ENCODE measurements around the gene CMC1.
"Not testable (repeated sequence)": the region's sequence is repeated elsewhere in the genome, so short reads cannot be mapped to it uniquely, and the experiment has no call there.

The CMC1 gene

DNA sequence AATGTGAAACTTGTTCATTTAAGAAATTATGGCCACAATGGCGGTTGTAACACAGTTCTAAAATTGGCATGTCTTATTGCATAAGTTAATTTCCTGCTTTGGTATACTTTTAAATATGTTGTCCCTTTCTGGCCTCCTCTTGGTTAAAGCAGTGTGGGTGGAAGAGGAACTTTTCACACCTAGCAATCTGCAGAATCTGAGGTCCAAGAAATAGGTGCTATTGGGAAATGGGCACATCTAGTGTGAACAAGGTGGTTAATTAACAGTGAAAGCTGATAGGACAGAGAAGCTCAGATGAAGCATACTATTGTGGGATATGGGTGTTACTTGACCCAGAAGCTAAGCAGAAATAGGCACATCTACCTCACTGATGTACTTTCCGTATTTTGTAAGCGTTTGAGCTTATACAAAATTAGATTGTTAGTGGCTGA, 10.6 kb downstream of the CMC1 start:
- no peaks in the 10 kb centered on the region for H3K36me3 ChIP-seq (ENCODE audit: control insufficient read depth, insufficient read depth, low read length)
- no peak overlapping the region for H3K9ac ChIP-seq (ENCODE audit: low read depth, low read length)
- H3K4me1 ChIP-seq (ENCODE audit: control insufficient read depth, insufficient read depth, low read length) = peaks cover 17% of the 10 kb centered on the region
- H3K4me3 ChIP-seq (ENCODE audit: low read depth, low read length) = no peak overlapping the region
- H3K27me3 ChIP-seq (ENCODE audit: control insufficient read depth, insufficient read depth, low read length) = no peaks in the 10 kb centered on the region
- no peaks in the 10 kb centered on the region for H3K9me3 ChIP-seq (ENCODE audit: control insufficient read depth, insufficient read depth, low read length)

DNA sequence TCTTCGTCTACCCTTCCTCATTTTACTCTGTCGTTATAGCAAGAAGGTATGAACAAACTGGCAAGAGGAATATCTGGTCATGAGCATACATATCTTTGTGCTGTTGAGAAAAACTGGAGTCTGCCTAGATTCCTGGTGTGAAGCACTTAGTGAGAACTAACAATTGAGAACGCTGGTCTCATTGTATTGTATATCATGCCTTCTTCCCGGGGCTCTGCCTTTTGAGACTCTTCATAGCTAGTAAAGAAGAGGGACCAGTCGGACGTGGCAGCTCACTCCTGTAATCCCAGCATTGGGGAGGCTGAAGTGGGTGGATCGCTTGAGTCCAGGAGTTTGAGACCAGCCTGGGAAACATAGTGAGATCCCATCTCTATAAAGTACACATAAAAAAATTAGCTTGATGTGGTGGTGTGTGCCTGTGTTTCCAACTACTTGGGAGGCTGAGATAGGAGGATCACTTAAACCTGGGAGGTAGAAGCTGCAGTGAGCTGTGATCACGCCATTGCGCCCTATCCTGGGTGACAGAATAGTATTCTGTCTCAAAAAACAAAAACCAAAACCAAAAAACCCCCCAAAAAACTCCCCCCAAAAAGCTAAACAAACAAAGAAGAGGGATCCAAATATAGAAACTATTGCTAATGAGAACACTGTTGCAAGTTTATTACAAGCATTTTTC, 11.8 kb downstream of the CMC1 start:
- Histone ChIP-seq H3K4me3 (ENCODE audit: low read depth, low read length) (no peak overlapping the region), H3K4me1 (ENCODE audit: control insufficient read depth, insufficient read depth, low read length) (peaks cover 17% of the 10 kb centered on the region), H3K36me3 (ENCODE audit: control insufficient read depth, insufficient read depth, low read length) (no peaks in the 10 kb centered on the region), H3K9ac (ENCODE audit: low read depth, low read length) (no peak overlapping the region), H3K27me3 (ENCODE audit: control insufficient read depth, insufficient read depth, low read length) (no peaks in the 10 kb centered on the region), H3K9me3 (ENCODE audit: control insufficient read depth, insufficient read depth, low read length) (no peaks in the 10 kb centered on the region)

DNA sequence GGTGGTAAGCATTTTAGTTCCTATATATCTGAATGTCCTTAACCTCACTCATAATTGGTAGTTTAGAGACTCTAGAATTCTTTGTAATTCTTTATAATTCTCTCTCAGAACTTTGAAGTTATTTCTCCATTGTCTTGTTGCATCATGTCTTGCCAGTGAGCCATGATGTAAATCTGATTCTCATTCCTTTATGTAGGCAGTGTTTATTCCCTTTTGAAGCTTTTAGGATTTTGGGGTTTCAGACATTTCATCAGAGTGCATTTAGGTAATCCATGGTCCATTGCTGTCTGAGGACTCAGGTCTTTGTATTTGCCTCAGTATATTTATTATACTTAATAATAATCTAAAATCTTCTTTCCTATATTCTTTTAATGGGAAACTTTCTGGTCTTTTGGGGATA, 20.6 kb downstream of the CMC1 start:
- H3K36me3 ChIP-seq (ENCODE audit: control insufficient read depth, insufficient read depth, low read length) = no peaks in the 10 kb centered on the region
- no peak overlapping the region for H3K9ac ChIP-seq (ENCODE audit: low read depth, low read length)
- no peaks in the 10 kb centered on the region for H3K4me1 ChIP-seq (ENCODE audit: control insufficient read depth, insufficient read depth, low read length)
- no peak overlapping the region for H3K4me3 ChIP-seq (ENCODE audit: low read depth, low read length)
- no peaks in the 10 kb centered on the region for H3K27me3 ChIP-seq (ENCODE audit: control insufficient read depth, insufficient read depth, low read length)
- no peaks in the 10 kb centered on the region for H3K9me3 ChIP-seq (ENCODE audit: control insufficient read depth, insufficient read depth, low read length)

DNA sequence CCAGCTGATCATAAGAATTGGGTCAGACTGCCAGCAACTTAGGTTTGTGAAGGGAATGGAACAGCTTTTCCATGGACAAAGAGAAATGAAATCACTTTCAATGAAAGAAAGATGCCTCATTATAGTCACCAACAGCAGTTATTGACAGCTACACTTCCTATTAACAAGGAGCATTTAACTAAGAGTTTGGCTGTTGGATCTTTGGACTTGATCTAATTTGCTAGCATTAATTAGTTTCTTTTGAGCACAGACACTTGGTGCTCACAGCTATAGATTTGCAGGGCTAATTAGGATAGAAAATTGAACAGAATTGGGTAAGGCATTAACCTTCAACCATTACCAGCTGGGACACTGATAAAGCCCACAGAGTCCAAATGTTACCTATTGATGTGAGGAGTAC, 24.2 kb downstream of the CMC1 start:
- no peak overlapping the region for H3K4me3 ChIP-seq (ENCODE audit: low read depth, low read length)
- H3K9me3 ChIP-seq (ENCODE audit: control insufficient read depth, insufficient read depth, low read length) = no peaks in the 10 kb centered on the region

DNA sequence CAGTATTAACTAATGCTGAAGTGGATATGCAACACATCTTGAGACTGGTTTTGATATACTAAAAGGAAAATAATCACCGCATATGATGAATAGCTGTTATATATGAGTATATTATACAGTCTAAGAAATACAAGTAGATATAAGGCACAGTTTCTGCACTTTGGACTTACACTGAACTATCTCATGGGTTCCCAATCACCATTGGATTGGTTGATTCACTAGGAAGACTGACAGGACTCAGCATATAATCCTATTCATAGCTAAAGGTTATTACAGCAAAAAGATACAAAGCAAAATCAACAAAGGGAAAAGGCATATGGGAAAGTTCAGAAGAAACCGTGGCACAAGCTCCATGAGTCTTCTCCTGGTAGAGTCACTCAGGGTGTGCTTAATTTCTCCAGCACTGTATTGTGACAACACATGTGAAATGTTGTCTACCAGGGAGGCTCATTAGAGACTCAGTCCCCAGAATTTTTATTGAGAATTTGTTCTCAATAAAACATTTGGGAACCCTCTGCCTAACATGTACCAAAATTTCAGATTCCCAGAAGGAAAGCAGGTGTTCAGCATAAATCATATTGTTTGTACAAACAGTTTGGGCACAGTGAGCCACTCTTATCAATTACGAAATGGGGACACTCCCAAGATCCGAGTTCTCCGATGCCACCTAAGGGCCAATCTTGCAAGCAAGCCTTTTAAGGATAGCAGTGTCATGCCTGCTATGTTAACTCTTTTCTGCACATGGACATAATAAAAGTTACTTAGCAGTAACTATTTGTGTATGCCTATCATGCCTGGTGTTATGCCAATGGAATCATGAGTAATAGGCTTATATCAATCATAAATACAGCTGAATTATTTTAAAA, 26.8 kb downstream of the CMC1 start:
- Histone ChIP-seq H3K4me1 (ENCODE audit: control insufficient read depth, insufficient read depth, low read length) (no peaks in the 10 kb centered on the region), H3K9ac (ENCODE audit: low read depth, low read length) (no peak overlapping the region), H3K27me3 (ENCODE audit: control insufficient read depth, insufficient read depth, low read length) (no peaks in the 10 kb centered on the region), H3K9me3 (ENCODE audit: control insufficient read depth, insufficient read depth, low read length) (no peaks in the 10 kb centered on the region), H3K4me3 (ENCODE audit: low read depth, low read length) (no peak overlapping the region), H3K36me3 (ENCODE audit: control insufficient read depth, insufficient read depth, low read length) (peaks cover 3% of the 10 kb centered on the region)

More for the DNA sequence above, 24.2 kb downstream of the CMC1 start:
- Histone ChIP-seq H3K36me3 (ENCODE audit: control insufficient read depth, insufficient read depth, low read length) (peaks cover 3% of the 10 kb centered on the region), H3K27me3 (ENCODE audit: control insufficient read depth, insufficient read depth, low read length) (no peaks in the 10 kb centered on the region), H3K9ac (ENCODE audit: low read depth, low read length) (no peak overlapping the region), H3K4me1 (ENCODE audit: control insufficient read depth, insufficient read depth, low read length) (no peaks in the 10 kb centered on the region)

DNA sequence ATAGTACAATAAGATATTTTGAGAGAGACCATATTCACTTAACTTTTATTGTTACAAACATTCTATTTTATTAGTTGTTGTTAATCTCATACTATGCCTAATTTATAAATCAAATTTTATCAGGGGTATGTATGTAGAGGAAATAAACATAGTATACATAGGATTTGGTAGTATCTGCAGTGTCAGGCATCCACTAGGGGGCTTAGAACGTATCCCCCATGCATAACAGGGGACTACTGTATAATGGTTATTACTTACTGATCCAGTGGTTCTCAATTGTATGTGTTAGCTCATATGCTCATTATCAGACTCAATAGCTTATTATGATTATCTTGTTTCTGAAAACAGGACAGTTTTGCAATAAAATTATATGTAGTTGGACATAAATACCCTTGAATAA, 27.6 kb downstream of the CMC1 start:
- Histone ChIP-seq H3K4me3 (ENCODE audit: low read depth, low read length) (no peak overlapping the region), H3K4me1 (ENCODE audit: control insufficient read depth, insufficient read depth, low read length) (no peaks in the 10 kb centered on the region), H3K27me3 (ENCODE audit: control insufficient read depth, insufficient read depth, low read length) (no peaks in the 10 kb centered on the region), H3K9me3 (ENCODE audit: control insufficient read depth, insufficient read depth, low read length) (no peaks in the 10 kb centered on the region), H3K36me3 (ENCODE audit: control insufficient read depth, insufficient read depth, low read length) (peaks cover 3% of the 10 kb centered on the region), H3K9ac (ENCODE audit: low read depth, low read length) (no peak overlapping the region)

DNA sequence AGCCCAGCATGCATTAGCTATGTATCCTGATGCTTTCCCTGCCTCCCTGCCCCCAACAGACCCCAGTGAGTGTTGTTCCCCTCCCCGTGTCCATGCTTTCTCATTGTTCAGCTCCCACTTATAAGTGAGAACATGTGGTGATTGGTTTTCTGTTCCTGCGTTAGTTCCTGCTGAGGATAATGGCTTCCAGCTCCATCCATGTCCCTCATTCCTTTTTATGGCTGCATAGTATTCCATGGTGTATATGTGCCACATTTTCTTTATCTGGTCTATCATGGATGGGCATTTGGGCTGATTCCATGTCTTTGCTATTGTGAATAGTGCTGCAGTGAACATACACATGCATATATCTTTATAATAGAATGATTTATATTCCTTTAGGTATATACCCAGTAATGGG, 28.5 kb downstream of the CMC1 start:
- not testable (repeated sequence) for H3K36me3 ChIP-seq (ENCODE audit: control insufficient read depth, insufficient read depth, low read length); H3K27me3 ChIP-seq (ENCODE audit: control insufficient read depth, insufficient read depth, low read length); H3K9me3 ChIP-seq (ENCODE audit: control insufficient read depth, insufficient read depth, low read length); H3K9ac ChIP-seq (ENCODE audit: low read depth, low read length); H3K4me1 ChIP-seq (ENCODE audit: control insufficient read depth, insufficient read depth, low read length); H3K4me3 ChIP-seq (ENCODE audit: low read depth, low read length)

DNA sequence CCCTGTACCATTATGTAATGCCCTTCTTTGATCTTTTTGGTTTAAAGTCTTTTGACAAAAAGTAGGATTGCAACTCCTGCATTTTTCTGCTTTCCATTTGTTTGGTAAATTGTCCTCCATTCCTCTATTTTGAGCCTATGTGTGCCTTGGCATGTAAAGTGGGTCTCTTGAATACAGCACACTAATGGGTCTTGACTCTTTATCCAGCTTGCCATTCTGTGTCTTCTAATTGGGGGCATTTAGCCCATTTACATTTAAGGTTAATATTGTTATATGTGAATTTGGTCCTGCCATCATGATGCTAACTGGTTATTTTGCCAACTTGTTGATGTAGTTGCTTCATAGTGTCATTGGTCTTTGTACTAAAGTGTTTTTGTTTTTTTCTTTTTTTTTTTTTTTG, 32.4 kb downstream of the CMC1 start:
- H3K9me3 ChIP-seq (ENCODE audit: control insufficient read depth, insufficient read depth, low read length) = no peaks in the 10 kb centered on the region
- no peak overlapping the region for H3K4me3 ChIP-seq (ENCODE audit: low read depth, low read length)
- H3K9ac ChIP-seq (ENCODE audit: low read depth, low read length) = no peak overlapping the region
- H3K36me3 ChIP-seq (ENCODE audit: control insufficient read depth, insufficient read depth, low read length) = peaks cover 3% of the 10 kb centered on the region
- H3K27me3 ChIP-seq (ENCODE audit: control insufficient read depth, insufficient read depth, low read length) = no peaks in the 10 kb centered on the region
- no peaks in the 10 kb centered on the region for H3K4me1 ChIP-seq (ENCODE audit: control insufficient read depth, insufficient read depth, low read length)

DNA sequence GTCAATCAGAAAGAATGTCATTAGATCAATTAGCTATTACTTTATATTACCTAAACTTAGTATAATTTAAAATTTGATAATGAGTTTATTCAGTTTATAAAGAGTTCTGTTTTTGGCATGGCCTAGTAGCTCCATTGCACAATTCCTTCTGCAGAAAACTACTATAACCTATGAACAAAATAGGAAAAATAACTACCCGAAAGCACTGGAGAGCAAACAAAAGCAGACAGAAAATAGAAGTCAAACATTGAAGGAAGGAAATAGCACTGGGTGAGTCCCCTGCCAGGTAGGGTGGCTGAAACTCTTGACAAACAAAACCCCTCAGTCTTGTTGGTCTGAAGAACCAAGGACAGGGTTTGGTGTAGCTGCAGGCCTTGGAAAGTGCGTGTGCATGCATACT, 37.5 kb downstream of the CMC1 start:
- Histone ChIP-seq H3K36me3 (ENCODE audit: control insufficient read depth, insufficient read depth, low read length) (no peaks in the 10 kb centered on the region), H3K9me3 (ENCODE audit: control insufficient read depth, insufficient read depth, low read length) (no peaks in the 10 kb centered on the region), H3K4me3 (ENCODE audit: low read depth, low read length) (no peak overlapping the region), H3K9ac (ENCODE audit: low read depth, low read length) (no peak overlapping the region), H3K4me1 (ENCODE audit: control insufficient read depth, insufficient read depth, low read length) (no peaks in the 10 kb centered on the region), H3K27me3 (ENCODE audit: control insufficient read depth, insufficient read depth, low read length) (no peaks in the 10 kb centered on the region)

DNA sequence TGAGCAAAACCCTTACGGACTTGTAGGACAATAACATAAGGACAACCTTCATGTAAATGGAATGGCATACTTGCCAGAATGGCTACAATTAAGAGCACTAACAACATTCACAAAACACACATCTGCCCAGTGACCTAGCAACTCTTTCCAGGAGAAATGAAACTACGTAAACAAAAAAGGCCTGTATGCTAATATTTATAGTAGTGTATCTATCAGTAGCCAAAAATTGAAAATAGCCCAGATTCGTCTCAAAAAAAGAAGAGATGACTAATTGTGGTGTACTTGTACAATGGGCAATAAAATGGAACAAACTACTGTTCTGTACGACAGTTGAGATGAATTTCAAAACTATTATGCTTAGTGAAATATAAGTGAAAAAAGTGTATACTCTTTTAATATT, 38.4 kb downstream of the CMC1 start:
- Histone ChIP-seq H3K4me3 (ENCODE audit: low read depth, low read length) (no peak overlapping the region), H3K9me3 (ENCODE audit: control insufficient read depth, insufficient read depth, low read length) (no peaks in the 10 kb centered on the region), H3K4me1 (ENCODE audit: control insufficient read depth, insufficient read depth, low read length) (no peaks in the 10 kb centered on the region), H3K9ac (ENCODE audit: low read depth, low read length) (no peak overlapping the region), H3K36me3 (ENCODE audit: control insufficient read depth, insufficient read depth, low read length) (no peaks in the 10 kb centered on the region), H3K27me3 (ENCODE audit: control insufficient read depth, insufficient read depth, low read length) (no peaks in the 10 kb centered on the region)

DNA sequence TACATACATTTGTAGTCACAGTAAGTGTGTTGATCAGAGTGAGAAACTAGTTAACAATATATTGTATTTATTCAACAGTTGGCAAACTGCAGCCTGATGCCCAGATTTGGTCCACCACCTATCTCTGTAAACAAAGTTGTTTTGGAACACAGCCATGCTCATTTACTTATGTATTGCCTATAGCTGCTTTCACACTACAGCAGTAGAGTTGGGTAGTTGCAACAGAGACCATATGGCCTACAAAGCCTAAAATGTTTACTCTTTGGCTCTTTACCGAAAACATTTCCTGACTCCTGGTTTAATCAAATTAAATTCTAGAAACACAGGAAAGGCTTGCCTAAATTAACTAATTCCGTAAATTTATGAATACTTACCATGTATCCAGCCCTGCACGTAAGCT, 39.4 kb downstream of the CMC1 start:
- no peaks in the 10 kb centered on the region for H3K4me1 ChIP-seq (ENCODE audit: control insufficient read depth, insufficient read depth, low read length)
- H3K9ac ChIP-seq (ENCODE audit: low read depth, low read length) = no peak overlapping the region
- H3K27me3 ChIP-seq (ENCODE audit: control insufficient read depth, insufficient read depth, low read length) = no peaks in the 10 kb centered on the region
- no peaks in the 10 kb centered on the region for H3K36me3 ChIP-seq (ENCODE audit: control insufficient read depth, insufficient read depth, low read length)
- H3K9me3 ChIP-seq (ENCODE audit: control insufficient read depth, insufficient read depth, low read length) = no peaks in the 10 kb centered on the region
- H3K4me3 ChIP-seq (ENCODE audit: low read depth, low read length) = no peak overlapping the region

DNA sequence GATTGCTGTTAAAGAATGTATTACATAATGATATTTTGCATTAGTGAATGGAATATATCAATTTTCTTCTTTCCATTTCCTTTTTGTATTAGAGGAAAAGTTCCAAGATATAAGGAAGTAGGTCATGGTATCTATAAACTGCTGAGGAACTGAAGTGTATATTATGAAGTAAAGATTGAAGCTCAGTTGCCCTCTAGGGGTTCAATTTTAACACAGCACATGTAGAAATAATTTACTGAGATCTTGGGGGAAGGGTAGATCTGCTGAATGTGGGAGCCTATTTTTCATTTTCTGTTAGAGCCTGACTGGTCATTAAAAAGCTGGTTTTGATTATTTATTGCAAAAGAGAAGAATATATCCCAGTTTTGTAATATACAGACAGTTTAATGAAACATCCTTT, 45.2 kb downstream of the CMC1 start:
- Histone ChIP-seq H3K4me1 (ENCODE audit: control insufficient read depth, insufficient read depth, low read length) (peaks cover under 1% of the 10 kb centered on the region), H3K9me3 (ENCODE audit: control insufficient read depth, insufficient read depth, low read length) (no peaks in the 10 kb centered on the region), H3K36me3 (ENCODE audit: control insufficient read depth, insufficient read depth, low read length) (no peaks in the 10 kb centered on the region), H3K4me3 (ENCODE audit: low read depth, low read length) (no peak overlapping the region), H3K27me3 (ENCODE audit: control insufficient read depth, insufficient read depth, low read length) (no peaks in the 10 kb centered on the region), H3K9ac (ENCODE audit: low read depth, low read length) (no peak overlapping the region)

All from iPS-15b (cell line).